Measurements from ENCODE around the gene ZBTB7C. TPM values are rescaled to one million over a fixed set of nuclear protein-coding genes. Genes with fewer than 3 reads are reported as not detected.

Gene ZBTB7C
- polyA plus RNA-seq, 1 experiment = not detected

GRCh38 chr18:48182779-48183178 is 226.4 kb downstream of the ZBTB7C start:
- DNase-seq (ENCODE audit: low read depth) = no peak
- POLR2A ChIA-PET = no interaction called here
- peaks cover 9% of the 10 kb centered on the region for H3K27me3 ChIP-seq (ENCODE audit: control insufficient read depth, insufficient read depth, low read length)
- H3K36me3 ChIP-seq (ENCODE audit: control insufficient read depth, insufficient read depth, low read length) = no peaks in the 10 kb centered on the region
- CTCF ChIA-PET = no interaction called here
- TF ChIP-seq CTCF (IDR thresholded peaks at IDR 0.05; ENCODE audit: insufficient read depth, low read depth, low read length) = no peak
- H3K4me3 ChIP-seq (ENCODE audit: low read depth, low read length) = no peak overlapping the region

DNA sequence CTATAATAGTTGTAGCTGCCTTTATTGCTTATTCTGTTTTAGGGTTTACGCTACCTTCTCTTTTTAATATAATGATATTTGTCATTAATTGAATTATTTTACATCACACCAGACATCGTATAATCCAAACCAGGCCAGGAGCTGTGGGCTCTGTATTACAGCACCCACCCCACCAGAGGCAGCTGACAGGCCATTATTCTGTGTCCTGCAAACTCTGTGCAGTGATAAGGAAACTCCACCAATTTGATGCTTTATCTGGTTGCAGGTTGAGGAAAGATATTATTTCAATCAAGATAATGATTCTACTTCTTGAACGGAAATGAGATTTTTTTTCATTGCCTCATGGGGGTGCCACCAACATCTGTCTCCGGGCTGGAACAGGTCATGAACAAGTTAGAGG is 227.3 kb downstream of the ZBTB7C start:
- CTCF ChIA-PET = no interaction called here
- Histone ChIP-seq H3K27me3 (ENCODE audit: control insufficient read depth, insufficient read depth, low read length) (peaks cover 9% of the 10 kb centered on the region), H3K4me3 (ENCODE audit: low read depth, low read length) (no peak overlapping the region), H3K36me3 (ENCODE audit: control insufficient read depth, insufficient read depth, low read length) (no peaks in the 10 kb centered on the region)
- no peak for DNase-seq (ENCODE audit: low read depth)
- no peak for TF ChIP-seq CTCF (IDR thresholded peaks at IDR 0.05; ENCODE audit: insufficient read depth, low read depth, low read length)
- POLR2A ChIA-PET = no interaction called here

- Histone ChIP-seq H3K4me3 (ENCODE audit: low read depth, low read length) (no peak overlapping the region), H3K36me3 (ENCODE audit: control insufficient read depth, insufficient read depth, low read length) (no peaks in the 10 kb centered on the region), H3K27me3 (ENCODE audit: control insufficient read depth, insufficient read depth, low read length) (peaks cover 9% of the 10 kb centered on the region)
- CTCF ChIA-PET = no interaction called here
- POLR2A ChIA-PET = no interaction called here
- no peak for DNase-seq (ENCODE audit: low read depth)
- TF ChIP-seq CTCF (IDR thresholded peaks at IDR 0.05; ENCODE audit: insufficient read depth, low read depth, low read length) = no peak
These were observed 227.9 kb downstream of the ZBTB7C start for GRCh38 chr18:48181087-48181823.

- Histone ChIP-seq H3K27me3 (ENCODE audit: control insufficient read depth, insufficient read depth, low read length) (peaks cover 4% of the 10 kb centered on the region), H3K36me3 (ENCODE audit: control insufficient read depth, insufficient read depth, low read length) (no peaks in the 10 kb centered on the region), H3K4me3 (ENCODE audit: low read depth, low read length) (no peak overlapping the region)
- POLR2A ChIA-PET = no interaction called here
- no peak for TF ChIP-seq CTCF (IDR thresholded peaks at IDR 0.05; ENCODE audit: insufficient read depth, low read depth, low read length)
- CTCF ChIA-PET = no interaction called here
- DNase-seq (ENCODE audit: low read depth) = no peak
These were observed 229.5 kb downstream of the ZBTB7C start for GRCh38 chr18:48179666-48180065.

DNA sequence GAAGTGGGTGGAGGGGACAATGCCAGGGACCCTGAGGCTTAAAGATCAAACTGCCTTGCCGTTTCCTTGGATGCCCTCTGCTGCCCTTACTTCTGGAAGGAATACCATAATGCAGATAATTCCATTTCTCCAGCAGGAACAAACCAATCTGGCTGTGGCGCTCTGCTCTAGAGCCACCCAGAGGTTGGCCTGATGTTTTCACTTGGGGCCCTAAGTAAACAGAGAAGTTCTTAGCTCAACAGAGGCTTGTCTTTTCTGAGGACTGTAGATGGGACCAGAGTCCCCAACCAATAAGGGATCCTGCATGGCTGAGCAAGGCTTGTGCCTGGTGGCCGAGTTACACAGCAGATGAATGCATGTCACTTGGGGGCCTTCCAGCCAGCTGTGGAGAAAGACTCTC is 230.2 kb downstream of the ZBTB7C start:
- Histone ChIP-seq H3K27me3 (ENCODE audit: control insufficient read depth, insufficient read depth, low read length) (peaks cover 2% of the 10 kb centered on the region; the same call in 1 of the 2 replicates), H3K36me3 (ENCODE audit: control insufficient read depth, insufficient read depth, low read length) (no peaks in the 10 kb centered on the region), H3K4me3 (ENCODE audit: low read depth, low read length) (no peak overlapping the region)
- no peak for DNase-seq (ENCODE audit: low read depth)
- no peak for TF ChIP-seq CTCF (IDR thresholded peaks at IDR 0.05; ENCODE audit: insufficient read depth, low read depth, low read length)
- POLR2A ChIA-PET = no interaction called here
- CTCF ChIA-PET = no interaction called here
